DMS 273 (cell line): ENCODE measurements around the gene SHOC2.

Source experiments
- DNase-seq: peaks from one replicate; lab custom pipeline; 2025; ENCODE audit not compliant: unreplicated experiment; lab: John Stamatoyannopoulos, UW

The SHOC2 gene

DNA sequence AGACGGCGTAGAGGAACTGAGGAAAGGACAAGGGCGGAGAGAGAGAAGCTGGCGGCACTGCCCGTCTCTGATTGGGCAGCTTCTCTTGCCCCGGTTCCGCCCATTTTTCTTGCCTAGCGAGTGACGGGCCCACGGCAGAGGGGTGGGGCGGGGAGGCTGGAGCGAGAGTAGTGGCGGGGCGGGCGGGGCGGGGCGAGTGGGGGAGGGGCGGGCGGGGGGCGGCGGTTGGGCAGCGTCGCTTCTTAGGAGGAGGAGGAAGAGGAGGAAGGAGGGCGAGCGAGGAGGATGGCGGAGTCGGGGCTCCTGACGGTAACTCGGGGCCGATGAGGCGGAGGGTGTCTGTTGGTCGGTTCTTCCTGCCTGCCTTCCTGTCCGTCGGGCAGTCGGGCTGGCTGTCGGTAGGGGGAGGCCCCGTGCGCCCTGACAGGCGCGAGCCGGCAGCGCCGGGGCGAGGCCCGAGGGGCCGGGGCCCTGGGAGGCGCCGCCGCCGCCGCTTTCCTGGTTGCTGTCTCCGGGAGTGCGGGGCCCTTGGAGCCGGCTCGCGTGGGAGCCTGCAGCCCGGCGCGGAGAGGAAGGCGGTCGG is at the start of gene SHOC2:
TSS of gene SHOC2 (plus strand) at position 256 of the 583 bp plus-strand sequence. CDS start 44,755 bp downstream, outside the sequence.
- peak; percentile 89 for DNase-seq

DNA sequence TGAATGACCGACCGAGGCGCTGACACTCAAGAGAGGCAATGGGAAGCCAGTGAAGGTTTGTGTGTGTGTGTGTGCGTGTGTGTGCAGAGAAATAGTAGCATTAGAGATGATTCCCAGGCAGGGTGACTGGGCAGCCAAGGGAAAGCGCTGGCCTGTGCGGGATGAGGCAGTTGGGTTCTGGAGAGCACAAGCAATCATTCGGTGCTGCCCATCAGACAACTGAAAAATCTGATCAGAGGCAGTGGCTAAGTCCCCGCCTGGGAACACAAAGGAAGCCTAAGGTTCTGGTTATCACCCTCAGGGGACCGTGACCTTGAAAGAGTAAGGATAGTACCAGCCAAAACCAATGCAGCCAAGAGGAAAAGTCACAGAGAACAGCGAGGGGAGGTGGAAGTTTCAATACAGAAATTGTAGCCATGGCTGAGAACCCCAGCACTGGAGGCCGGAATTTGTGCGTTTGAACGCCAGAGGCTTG is 48.5 kb upstream of the SHOC2 start:
- DNase-seq = peak; percentile 58

DNA sequence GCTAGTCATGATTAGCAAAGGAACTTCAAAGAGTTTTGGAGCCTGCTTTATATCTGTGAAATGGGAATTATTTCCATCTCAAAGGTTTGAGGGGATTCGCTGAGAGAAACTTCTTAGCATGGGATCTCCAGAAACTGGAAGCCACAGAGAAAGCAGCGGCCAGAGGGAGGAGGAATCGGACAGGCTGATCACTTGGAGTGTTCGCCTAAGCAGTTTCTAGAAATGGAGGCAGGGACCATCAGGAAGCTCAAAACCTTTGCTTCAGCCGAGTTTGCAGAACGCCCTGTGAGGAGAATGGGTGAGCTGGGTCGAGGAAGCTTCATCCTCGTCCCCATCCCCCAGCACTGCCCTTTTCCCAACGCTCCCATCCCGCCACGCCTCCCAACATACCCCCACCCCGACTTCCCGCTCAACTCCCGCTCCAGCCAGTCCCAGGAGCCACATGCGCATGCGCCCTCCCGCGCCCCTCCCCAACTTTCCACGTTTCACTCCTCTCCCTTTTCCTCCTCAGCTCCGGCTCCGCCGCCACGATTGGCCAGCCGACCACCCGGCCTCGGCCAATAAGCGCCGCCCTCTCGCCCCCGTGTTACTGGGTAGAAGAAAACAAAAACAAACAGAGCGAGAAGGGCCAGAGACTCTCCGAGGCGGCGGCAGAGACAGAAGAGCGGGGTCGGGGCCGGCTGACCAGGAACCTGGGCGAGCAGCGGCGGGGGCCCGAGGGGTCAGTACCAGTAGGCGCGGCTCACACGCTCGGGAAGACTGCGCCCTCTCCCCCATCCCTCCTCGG is 47.9 kb upstream of the SHOC2 start, which contains the start of gene PDCD4:
TSS of gene PDCD4 (plus strand) at position 631 of the 787 bp plus-strand sequence. CDS start 4,100 bp downstream, outside the sequence.
- peak; percentile 98 for DNase-seq

DNA sequence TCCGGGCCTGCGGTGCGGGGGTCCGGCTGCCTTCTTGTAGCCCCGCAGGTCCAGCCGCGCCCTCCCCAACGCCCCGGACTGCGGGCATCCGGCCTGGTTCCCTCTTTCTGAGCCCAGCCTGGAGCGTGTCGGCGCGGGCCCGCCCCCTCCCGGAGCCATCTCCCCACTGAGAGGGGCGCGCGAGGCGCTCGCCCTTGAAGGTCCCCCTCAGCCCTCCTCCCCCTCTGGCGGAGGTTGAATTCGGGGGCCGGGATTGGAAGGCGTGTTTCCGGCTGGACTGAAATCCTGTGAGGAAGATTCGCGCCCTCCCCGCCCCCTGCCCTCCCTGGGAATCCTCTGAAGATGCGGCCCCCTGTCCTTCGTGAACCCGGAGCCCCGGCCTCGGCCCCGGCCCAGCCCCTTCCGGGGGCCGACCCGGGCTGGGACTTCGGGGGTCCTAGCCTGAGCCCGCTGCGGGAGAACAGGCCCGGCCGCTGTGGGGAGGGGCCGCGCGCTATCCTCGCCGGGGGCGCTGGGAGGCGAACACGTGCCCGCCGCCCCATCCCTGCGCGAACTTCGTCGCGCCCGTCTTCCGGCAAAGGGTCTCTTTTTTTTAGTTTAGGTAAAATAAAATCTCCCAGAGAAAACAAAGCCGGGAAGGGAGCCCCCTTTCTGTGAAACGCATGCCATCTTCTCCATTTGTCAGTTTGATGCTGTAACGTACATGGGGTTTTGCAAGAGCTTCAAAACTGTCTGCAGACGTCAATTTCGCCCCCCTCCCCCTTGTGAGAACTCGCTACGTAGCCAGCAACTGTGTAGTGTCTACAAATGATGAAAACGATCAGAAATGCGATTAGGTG is 47.0 kb upstream of the SHOC2 start:
- DNase-seq = peak; percentile 94

DNA sequence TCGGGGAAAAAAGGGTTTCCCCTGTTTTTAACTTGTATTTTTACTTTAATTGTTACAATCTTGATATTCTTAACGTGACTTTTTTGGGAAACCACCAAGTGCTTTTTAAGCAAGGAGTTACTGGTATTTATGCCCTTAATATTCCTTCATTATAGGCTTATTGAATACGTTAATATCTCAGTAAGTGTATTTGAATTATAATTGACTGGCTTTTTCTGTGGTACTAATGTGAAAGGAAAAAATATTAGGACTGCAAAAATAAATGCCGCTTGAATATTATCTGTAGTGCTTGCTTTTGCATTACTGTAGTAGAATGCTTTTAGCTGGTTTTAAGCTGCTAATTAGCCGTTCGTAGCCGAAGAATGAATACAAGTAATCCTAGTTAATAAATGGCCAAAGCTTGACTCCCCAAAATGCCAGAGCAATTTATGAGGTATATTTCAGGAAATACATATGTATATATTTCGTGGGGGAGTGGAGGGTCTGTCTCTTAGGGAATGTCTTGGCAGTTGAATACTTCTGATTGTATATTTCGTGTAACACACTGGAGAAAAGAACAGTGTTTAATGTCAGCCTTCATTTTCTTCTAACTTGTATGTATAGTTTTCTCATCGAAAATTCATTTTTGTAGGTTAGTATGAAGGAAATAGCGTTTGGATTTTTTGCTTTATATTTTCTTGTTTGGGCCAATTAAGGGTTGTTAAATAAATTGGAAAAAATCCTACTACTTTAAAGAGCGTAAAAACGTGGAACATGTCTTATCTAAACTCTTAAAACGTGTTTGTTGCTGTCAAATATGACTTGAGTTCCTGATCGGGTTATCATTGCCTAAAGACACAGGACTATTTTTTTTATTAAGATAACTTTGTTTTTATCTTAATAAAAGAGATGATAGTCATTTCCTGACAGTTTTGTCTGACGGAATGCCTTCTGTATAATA is 46.1 kb upstream of the SHOC2 start:
- peak; percentile 22 for DNase-seq

DNA sequence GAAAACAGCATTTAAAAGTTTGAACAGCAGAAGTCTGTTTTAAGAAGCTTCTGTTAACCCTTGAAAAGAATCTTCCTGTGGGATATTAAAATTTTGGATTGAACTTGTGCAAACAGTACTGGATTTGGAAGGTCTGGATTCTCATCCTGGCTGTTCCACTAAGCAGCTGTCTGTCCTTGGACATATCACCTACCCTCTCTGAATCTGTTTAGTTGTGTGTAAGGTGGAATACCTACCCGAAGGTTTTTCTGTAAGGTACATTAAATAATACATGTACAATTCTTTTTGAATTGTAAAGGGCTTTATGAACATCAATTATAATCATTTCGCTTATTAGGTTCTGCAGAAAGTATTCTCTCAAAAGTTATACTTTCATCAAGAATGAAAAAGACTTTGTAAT is 45.5 kb upstream of the SHOC2 start:
- DNase-seq = peak; percentile 13

DNA sequence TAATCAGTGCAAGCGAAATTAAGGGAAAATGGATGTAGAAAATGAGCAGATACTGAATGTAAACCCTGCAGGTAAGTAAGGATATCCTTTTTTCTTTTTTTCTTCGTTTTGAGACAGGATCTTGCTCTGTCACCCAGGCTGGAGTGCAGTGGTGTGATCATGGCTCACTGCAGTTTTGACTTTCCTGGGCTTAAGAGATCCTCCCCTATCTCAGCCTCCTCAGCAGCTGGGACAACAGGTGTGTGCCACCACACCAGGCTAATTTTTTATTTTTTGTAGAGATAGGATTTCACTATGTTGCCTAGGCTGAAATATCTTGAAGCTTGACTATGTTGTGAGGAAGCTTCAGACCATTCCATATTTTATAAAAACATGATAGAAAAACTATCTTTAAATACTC is 43.4 kb upstream of the SHOC2 start:
- peak; percentile 38 for DNase-seq

DNA sequence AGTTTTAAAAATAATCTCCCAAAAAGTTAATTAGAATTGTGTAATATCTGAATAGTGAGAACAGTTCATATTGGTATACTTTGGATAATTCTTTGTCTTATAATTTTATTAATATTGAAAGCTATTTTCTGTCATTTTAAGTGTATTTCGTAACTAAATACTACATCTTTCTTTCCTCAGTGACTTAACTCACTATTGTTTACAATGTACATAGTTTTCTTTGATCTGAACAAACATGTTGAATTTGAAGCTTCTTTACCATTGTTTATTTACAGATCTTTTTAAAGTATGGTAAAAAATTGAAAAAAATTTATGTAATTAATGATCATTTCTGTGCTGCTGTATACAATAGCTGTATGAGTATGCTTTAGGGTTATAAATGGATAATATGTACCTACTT is 42.6 kb upstream of the SHOC2 start:
- no peak for DNase-seq

DNA sequence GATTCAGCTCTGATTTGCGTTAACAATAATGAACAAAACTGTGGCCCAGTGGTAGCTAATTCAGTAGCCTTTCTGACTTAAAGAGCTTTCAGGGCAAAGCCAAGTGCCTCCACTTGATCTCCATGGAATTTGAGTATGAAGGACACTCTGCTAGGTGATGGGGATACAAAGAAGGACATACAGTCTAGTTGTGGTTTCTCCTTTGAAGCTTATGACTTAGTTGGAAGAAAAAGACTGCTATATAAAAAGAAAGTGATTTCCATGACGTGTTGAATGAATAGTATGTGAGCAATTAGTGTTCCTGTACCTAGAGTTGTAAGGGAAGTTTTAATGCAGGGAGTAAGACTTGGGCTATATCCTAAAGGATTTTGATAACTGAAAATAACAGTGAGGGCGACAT is 39.4 kb upstream of the SHOC2 start:
- DNase-seq = no peak

DNA sequence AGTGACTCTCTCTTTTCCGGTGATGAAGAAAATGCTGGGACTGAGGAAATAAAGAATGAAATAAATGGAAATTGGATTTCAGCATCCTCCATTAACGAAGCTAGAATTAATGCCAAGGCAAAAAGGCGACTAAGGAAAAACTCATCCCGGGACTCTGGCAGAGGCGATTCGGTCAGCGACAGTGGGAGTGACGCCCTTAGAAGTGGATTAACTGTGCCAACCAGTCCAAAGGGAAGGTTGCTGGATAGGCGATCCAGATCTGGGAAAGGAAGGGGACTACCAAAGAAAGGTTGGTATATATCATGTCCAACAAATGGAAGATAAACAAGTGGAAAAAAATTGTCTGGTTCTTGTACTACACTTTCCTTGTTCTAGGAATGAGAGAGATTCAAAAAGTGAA is 38.2 kb upstream of the SHOC2 start:
- DNase-seq = no peak

DNA sequence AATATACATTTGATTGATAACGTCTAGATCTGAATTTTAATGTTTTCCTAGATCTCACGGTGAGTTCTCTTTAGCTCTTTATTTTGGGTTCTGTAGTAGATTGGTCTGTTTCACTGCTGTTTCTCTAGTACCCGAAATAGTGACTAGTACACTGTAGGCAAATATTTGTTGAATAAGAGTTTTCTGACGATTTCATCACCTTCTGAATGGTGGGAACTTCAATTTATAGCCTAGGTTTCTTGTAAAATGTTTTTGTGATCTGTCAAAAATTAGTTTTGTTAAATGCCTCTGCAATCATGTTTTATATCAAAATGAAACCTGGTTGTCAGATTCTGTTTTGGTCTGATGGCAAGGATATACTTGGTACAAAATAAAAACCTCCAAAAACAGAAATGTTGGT is 37.5 kb upstream of the SHOC2 start:
- DNase-seq = no peak

DNA sequence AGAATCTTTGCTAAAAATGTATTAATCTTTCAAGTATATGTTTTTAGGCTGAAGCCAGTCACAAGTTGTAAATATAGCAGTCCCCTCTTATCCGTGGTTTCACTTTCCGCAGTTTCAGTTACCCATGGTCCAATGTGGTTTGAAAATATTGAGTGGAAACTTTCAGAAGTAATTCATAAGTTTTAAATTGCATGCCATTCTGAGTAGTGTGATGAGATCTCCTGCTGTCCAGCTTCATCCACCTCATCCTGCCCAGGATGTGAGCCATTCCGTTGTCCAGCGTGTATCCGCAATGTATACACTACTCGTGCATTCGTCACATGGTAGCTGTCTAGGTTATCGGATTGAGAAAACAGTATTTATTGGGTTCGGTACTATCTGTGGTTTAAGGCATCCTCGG is 35.5 kb upstream of the SHOC2 start:
- no peak for DNase-seq

DNA sequence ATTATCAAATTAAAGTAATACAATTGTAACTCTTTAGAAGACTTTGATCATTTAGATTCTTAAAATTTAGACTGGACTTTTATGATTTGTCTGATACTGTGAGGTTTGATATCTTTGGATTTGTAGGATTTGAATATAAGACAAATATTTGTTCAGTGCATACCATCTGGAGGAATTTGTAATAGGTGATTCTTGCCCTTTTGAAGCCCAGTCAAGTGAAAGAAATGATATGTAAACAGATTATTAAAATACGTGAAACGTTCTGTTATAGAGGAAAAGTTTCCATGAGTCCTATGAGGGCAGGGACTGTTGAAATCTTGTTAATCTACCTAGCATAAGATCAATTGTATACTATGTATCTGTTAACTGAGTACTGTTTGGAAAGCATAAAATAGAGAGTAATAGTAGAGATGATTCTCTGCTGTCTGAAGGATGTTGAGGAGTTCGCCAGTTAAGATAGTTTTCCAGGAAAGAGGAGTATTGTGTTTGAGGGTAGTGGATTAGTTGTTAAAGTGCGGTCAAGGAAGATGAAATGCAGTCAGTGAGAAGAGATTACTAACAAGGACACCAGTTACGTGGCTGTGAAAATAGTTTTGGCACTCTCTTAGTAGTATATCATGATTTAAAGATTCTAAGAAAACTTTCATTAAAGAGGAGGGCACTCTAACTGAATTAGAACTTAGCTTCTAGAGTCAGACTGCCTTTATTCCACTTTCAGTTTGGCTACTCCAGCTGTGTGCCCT is 33.3 kb upstream of the SHOC2 start:
- no peak for DNase-seq

DNA sequence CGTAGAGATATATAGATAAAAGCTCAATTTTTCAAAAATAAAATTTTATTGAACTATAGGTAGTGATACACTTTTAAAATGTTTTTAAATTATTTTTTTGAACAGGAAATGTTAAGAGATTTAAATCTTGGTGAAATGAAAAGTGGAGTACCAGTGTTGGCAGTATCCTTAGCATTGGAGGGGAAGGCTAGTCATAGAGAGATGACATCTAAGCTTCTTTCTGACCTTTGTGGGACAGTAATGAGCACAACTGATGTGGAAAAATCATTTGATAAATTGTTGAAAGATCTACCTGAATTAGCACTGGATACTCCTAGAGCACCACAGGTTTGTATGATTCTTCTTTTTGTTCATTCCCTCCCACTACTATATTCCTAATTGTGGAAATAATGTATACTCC is 31.8 kb upstream of the SHOC2 start:
- DNase-seq = no peak

DNA sequence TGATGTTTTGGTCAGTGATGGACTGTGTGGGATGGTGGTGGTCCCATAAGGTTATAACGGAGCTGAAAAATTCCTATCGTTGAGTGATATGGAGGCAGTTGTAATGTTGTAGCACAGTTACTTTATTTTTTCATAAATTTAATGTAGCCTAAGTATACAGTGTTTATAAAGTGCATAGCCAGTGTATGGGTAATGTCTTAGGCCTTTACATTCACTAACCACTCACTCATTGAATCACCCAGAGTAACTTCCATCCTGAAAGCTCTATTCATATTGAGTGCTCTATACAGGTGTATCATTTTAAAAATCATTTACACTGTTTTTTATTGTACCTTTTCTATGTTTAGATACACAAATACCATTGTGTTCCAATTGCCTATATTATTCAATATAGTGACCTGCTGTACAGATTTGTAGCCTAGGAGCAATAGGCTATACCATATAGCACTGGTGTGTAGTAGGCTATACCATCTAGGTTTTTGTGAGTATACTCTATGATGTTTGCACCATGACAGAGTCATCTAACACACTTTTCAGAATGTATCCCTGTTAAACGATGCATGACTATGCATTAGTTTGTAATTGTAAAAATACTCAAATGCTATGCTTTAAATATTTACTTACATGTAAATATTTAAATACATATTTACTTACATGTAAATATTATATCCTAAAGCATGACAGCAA is 26.7 kb upstream of the SHOC2 start:
- DNase-seq = no peak

DNA sequence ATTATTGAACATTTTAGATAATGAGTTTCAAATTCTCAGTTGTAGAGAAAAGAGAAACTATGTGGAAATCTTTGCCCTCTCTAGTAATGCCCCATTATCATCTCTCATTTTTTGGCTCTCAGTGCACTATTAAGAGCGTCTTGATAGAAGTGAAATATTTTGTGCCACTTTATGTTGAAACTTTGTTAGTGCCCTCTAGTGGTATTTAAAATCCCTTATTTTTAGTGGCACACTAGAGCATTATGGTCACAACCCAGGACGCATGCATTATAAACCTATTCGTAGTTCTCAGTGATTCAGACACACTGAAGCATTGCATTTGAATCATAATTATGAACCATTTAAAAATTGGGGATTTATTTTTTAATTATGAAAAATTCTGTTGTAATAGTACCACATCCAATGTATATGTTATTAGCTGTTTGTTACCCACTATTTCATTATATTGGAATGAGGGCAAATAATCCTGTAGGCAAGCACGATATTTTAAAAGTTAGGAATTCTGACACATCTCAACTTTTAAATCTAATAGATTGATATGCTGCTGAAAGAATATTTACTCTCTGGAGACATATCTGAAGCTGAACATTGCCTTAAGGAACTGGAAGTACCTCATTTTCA is 25.7 kb upstream of the SHOC2 start:
- DNase-seq = peak; percentile 69

DNA sequence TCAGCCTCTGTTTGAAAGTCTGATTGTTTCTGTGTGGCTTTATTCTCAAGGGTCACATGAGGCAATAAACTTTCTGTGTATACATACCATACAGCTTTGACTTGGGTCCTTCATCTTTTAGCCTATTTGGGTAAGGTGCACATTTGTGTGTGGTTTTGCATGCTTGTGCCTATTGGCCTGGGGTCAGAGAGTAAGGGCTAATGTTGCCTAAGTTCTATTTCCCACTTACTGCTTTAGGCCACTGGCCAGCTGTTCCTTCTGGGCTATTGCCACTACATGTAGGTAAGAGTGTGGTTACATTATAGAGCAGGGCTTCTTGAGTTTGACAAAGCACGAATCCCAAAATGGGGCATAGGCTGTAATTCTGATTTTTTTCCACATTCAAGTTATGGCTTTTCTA is 22.2 kb upstream of the SHOC2 start:
- DNase-seq = peak; percentile 19

DNA sequence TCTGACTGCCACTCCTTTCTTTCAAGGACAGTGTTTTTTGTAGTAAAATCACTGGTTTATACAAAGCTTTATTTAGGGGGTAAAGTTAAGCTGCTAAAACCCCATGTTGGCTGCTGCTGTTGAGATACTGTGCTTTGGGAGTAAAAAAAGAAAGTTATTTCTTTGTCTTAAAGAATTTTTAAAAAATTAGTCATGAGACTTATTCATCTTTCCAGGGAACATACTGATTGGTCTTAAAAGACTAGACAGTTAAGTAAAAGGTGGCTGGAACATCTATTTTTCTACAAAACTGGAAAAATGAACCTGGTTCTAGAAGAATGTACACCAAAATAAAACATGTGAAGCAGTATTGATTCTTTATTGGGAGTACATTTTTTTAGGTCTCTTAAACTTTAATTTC is 21.0 kb upstream of the SHOC2 start:
- DNase-seq = no peak

DNA sequence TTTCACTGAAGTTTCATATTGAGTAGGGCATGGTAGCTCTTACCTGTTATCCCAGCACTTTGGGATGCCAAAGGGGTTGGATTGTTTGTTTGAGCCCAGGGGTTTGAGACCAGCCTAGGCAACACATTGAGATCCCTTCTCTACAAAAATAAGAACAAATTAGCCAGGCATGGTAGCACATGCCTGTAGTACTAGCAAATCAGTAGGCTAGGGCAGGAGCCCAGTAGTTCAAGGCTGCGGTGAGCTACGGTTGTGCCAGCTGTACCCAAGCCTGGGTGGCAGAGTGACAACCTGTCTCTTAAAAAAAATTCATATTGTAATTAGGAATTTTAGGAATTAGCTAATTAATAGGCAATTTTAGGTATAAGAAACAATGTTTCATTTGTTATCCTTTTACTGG is 18.4 kb upstream of the SHOC2 start:
- DNase-seq = no peak
